ENCODE results near the gene CAMTA1. TPM values are rescaled to one million over a fixed set of nuclear protein-coding genes. Genes with fewer than 3 reads are reported as not detected.

CAMTA1 gene
- total RNA-seq, 1 donor from 2014 or later = 160 TPM

GRCh38 chr1:7658099-7658498 is 872.8 kb downstream of the CAMTA1 start:
- H3K9me3 ChIP-seq (replicated peaks) = no peaks in the 10 kb centered on the region
- no peak for DNase-seq
- H3K36me3 ChIP-seq = no peaks in the 10 kb centered on the region
- peak overlapping the region; percentile 21 for H3K27ac ChIP-seq (replicated peaks)
- intact Hi-C loops (cut with micrococcal nuclease) = no loop called here
- peaks cover 5% of the 10 kb centered on the region for H3K4me1 ChIP-seq
- no peak overlapping the region for H3K4me3 ChIP-seq
- no peak for TF ChIP-seq CTCF (IDR thresholded peaks at IDR 0.05; ENCODE audit: borderline replicate concordance)
- peaks cover 8% of the 10 kb centered on the region for H3K27me3 ChIP-seq (ENCODE audit: low read depth)

DNA sequence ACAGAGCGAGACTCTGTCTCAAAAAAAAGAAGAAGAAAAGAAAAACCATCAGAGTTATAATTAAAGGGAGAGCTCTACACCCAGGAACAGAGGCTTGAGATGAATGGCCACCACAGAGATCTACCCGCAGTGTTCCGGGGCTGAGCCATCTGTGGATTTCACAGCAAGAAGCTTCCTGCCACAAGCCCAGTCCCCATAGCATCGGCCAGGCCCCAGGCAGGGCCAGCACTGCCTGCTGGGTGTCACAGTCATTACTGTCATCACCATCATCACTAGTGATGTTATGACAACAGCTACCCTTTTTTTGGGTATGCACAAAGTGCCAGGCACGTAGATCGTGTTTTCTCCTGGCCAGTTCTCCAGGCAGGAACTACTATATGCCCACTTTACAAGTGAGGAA is 874.3 kb downstream of the CAMTA1 start:
- no peak for DNase-seq
- TF ChIP-seq CTCF (IDR thresholded peaks at IDR 0.05; ENCODE audit: borderline replicate concordance) = no peak
- no peak overlapping the region for H3K4me3 ChIP-seq
- H3K36me3 ChIP-seq = no peaks in the 10 kb centered on the region
- no peaks in the 10 kb centered on the region for H3K9me3 ChIP-seq (replicated peaks)
- intact Hi-C loops (cut with micrococcal nuclease) = no loop called here
- H3K27me3 ChIP-seq (ENCODE audit: low read depth) = peaks cover 8% of the 10 kb centered on the region
- H3K27ac ChIP-seq (replicated peaks) = no peak overlapping the region
- peaks cover 5% of the 10 kb centered on the region for H3K4me1 ChIP-seq

- peaks cover 8% of the 10 kb centered on the region for H3K27me3 ChIP-seq (ENCODE audit: low read depth)
- intact Hi-C loops (cut with micrococcal nuclease) = no loop called here
These were observed 878.3 kb downstream of the CAMTA1 start for GRCh38 chr1:7663451-7664146.

GRCh38 chr1:7664147-7664892 is 879.1 kb downstream of the CAMTA1 start:
- H3K4me3 ChIP-seq = no peak overlapping the region
- H3K27ac ChIP-seq (replicated peaks) = no peak overlapping the region
- H3K36me3 ChIP-seq = no peaks in the 10 kb centered on the region
- no peaks in the 10 kb centered on the region for H3K9me3 ChIP-seq (replicated peaks)
- no peak for TF ChIP-seq CTCF (IDR thresholded peaks at IDR 0.05; ENCODE audit: borderline replicate concordance)
- DNase-seq = no peak
- peaks cover 8% of the 10 kb centered on the region for H3K27me3 ChIP-seq (ENCODE audit: low read depth)
- H3K4me1 ChIP-seq = peaks cover 4% of the 10 kb centered on the region
- intact Hi-C loops (cut with micrococcal nuclease) = no loop called here

More at GRCh38 chr1:7663451-7664146, 878.3 kb downstream of the CAMTA1 start:
- TF ChIP-seq CTCF (IDR thresholded peaks at IDR 0.05; ENCODE audit: borderline replicate concordance) = no peak
- H3K4me1 ChIP-seq = peaks cover 3% of the 10 kb centered on the region
- H3K9me3 ChIP-seq (replicated peaks) = no peaks in the 10 kb centered on the region
- H3K27ac ChIP-seq (replicated peaks) = no peak overlapping the region
- DNase-seq = no peak
- H3K4me3 ChIP-seq = no peak overlapping the region
- H3K36me3 ChIP-seq = no peaks in the 10 kb centered on the region

DNA sequence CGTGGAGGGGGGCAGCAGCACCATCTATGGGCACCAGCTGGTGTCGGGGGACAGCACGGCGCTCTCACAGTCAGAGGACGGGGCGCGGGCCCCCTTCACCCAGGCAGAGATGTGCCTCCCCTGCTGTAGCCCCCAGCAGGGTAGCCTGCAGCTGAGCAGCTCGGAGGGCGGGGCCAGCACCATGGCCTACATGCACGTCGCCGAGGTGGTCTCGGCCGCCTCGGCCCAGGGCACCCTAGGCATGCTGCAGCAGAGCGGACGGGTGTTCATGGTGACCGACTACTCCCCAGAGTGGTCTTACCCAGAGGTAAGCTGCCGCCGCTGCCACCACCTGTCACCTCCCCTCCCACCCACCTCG is 879.6 kb downstream of the CAMTA1 start:
- H3K27me3 ChIP-seq (ENCODE audit: low read depth) = peaks cover 11% of the 10 kb centered on the region
- H3K9me3 ChIP-seq (replicated peaks) = no peaks in the 10 kb centered on the region
- intact Hi-C loops (cut with micrococcal nuclease) = no loop called here
- H3K4me1 ChIP-seq = peaks cover 9% of the 10 kb centered on the region
- no peak overlapping the region for H3K27ac ChIP-seq (replicated peaks)
- TF ChIP-seq CTCF (IDR thresholded peaks at IDR 0.05; ENCODE audit: borderline replicate concordance) = no peak
- DNase-seq = no peak
- H3K36me3 ChIP-seq = no peaks in the 10 kb centered on the region
- no peak overlapping the region for H3K4me3 ChIP-seq

All from left ventricle myocardium inferior (tissue), 1 donor.